ENCODE results near the gene NDUFB3.

The NDUFB3 gene

GRCh38 chr2:201128933-201129505 is 57.2 kb downstream of the NDUFB3 start:
- DNase-seq (ENCODE audit: low read depth): no peak

GRCh38 chr2:201130524-201131186 is 58.9 kb downstream of the NDUFB3 start:
- no peak for DNase-seq (ENCODE audit: low read depth)

- DNase-seq (ENCODE audit: low read depth): no peak
Measured at GRCh38 chr2:201132518-201132917, 60.7 kb downstream of the NDUFB3 start.

All from activated T-cell treated with anti-CD3 and anti-CD28 coated beads for 1 hour (primary cell).